Omental fat pad (tissue), 4 donors: ENCODE measurements around the gene EFCAB12. TPM values are rescaled to one million over a fixed set of nuclear protein-coding genes. Genes with fewer than 3 reads are reported as not detected.

ENCODE experiments used
- ATAC-seq: fragments of 150-250 bp; one replicate; pipeline ENCODE4 v1.9.1; 2016; ENCODE audit warnings: mild to moderate bottlenecking, moderate library complexity; ENCODE audit not compliant: low FRiP score
- DNase-seq: peaks from one replicate; pipeline ENCODE4 v3.0.0-alpha.2; 2019; ENCODE audit warnings: low spot score
- CTCF ChIP-seq, 3 donors: fragments of 450-650 bp; IDR thresholded peaks; one replicate each; pipeline ENCODE4 v1.5.1; 2016 to 2017; ENCODE audit warnings: antibody characterized with exemption in 3 of 3, mild to moderate bottlenecking in 3 of 3, moderate library complexity in 2 of 3
- total RNA-seq, 4 donors: library from RNA; depleted of rRNA; stranded (reverse); fragments of >200 nt; gene quantifications; one replicate each; pipeline ENCODE4 v1.1.0, GENCODE V29; 2016

The EFCAB12 gene
- total RNA-seq, 4 donors from 2014 or later: 0.24 to 2.8 (median 1.0) TPM

DNA sequence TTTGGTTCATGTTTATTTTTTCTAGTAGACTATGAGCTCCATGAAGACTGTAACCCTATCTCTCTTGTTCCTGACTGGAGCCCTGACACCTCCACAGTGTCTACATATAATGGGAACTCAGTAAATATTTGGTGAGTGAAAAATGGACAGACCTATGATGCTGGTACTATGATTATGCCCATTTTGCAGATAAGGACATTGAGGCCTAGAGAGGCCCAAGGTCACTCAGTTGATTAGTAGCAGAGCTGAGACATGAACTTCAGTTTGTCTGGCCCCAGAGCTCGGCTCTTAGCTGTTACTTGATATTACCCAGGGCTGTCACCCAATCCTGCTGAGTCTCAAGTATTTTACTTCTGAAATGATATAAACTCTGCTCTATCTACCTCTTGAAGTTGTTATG is 5.5 kb downstream of the EFCAB12 start:
- DNase-seq (no peak), ATAC-seq (no peak)
- no peak for TF ChIP-seq CTCF (IDR thresholded peaks at IDR 0.05)

DNA sequence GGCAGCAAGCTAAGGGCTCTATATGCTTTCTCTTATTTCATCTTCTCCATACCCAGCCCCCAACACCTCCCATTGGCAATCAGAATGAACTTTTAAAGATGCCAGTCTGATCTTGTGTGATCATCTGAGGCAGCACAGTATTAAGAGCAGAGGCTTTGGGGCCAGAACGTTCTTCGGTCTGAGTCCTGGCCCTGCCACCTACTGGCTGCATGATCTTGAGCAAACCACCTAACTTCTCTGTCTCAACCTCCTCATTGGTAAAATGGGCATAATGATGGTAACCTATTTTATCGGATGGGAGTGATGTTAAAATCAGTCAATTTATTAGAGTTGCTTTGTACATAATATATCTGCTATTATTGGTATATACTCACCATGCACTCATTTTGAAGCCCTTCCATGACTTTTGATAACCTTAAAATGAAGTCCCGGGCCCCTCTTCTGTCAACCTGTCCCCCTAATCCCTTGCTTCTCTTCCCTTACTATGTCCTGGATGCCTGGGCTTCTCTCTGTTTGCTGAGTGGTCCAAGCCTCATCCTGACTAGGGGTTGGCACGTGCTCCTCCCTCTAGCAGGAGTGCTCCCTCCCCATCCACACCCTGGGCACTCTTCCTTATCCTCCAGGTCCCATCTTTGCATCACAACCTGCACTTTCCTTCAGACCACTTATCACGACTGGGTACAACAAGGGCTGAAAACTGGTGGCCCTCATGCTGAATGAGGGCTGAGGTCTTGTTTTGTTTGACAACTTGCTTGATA is 6.3 kb downstream of the EFCAB12 start:
- no peak for TF ChIP-seq CTCF (IDR thresholded peaks at IDR 0.05)
- DNase-seq (no peak), ATAC-seq (no peak)

DNA sequence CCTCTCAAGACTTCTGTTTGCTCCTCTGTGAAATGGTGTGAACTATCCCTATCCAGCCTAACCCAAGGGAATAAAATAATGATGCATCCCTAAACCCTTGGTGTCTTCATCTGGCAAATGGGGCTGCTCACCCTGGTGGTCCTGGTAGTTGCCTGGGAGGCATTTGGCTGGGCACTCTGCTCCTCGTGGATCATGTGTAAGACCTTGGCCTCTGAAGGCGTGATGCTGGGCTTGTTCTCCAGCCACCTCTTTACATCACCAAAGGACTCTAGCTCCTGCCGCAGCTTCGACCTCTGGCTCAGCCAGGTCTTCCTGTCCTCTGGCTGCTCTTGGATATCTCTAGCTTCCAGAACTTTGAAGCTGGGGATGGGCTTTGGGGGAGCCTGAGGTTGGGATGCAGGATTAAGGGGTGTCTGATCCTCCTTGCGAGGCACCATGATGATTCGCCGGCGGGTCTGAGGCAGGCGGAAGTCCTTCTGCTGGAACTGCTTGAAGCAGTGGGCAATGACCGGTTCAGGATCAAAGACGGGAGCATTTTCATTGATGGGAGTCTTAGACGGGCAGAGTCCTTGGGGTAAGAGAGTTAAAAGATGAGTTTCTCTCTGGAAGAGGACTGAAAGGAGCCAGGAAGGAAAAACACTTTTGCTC is 7.1 kb downstream of the EFCAB12 start:
- no peak for DNase-seq
- no peak for ATAC-seq
- TF ChIP-seq CTCF (IDR thresholded peaks at IDR 0.05): no peak

- DNase-seq (no peak), ATAC-seq (no peak)
- no peak for TF ChIP-seq CTCF (IDR thresholded peaks at IDR 0.05)
Observed at GRCh38 chr3:129419476-129419875, 9.0 kb downstream of the EFCAB12 start.

DNA sequence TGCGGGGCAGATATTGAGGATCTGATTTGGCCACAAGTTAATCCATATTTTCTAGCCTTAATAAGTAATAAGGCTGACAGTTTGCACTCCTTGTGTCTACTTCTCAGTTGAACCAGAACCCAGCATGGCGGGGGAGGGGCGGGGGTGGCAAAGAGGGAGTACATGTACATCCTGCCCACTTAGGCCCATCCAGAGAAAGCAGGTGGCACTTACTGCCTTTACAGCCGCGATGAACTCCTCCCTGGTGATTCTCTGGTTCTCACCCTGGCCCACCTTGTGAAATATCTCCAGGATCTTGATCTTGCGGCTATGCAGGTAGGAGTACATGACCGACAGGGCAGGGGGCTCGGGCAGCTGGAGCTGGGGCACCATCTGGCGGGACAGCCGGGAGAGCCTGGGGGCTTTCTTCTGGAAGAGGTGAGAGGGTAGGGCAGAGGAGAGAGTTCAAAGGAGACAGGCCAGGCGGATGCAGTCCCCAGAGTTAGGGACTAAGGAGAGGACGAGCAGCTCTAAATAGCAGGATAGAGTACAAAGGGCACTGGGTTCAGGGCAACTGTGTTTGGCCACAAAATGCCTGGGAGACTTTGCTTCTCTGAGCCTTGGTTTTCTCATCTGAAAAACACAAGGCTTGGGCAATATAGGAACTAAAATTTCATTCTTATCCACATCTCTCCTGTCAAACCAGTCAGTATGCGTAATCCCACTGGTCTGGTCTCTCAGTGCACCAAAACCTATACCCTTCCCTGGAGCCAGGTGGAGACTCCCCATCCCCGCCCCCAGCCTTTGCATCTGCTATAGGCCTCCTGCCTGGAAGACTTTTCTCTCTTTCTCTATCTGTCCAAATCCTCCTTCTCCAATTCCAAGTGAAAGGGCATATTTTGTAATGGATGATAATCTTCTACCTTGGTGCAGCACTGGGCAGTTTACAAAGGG is 10.1 kb downstream of the EFCAB12 start:
- no peak for TF ChIP-seq CTCF (IDR thresholded peaks at IDR 0.05)
- DNase-seq (no peak), ATAC-seq (no peak)

- DNase-seq: no peak
- TF ChIP-seq CTCF (IDR thresholded peaks at IDR 0.05): no peak
- ATAC-seq: no peak
Observed at GRCh38 chr3:129417326-129417725, 11.1 kb downstream of the EFCAB12 start.
